Stomach (tissue), 4 donors: ENCODE data around the gene SERAC1.

Experiments used
- POLR2A ChIP-seq, 4 donors: fragments of 450-650 bp; IDR thresholded peaks; one replicate each; pipeline ENCODE4 v1.6.1; 2016; ENCODE audit warnings: antibody characterized with exemption in 4 of 4, control low read depth in 2 of 4, mild to moderate bottlenecking in 1 of 4, moderate library complexity in 1 of 4
- TF ChIP-seq, protein P1 (sequence below), 7 experiments: fragments of 450-650 bp in 4 of 7; fragments of 200-600 bp in 3 of 7; sonication (generic) in 3 of 7; IDR thresholded peaks; one replicate each; pipeline ENCODE4 v1.5.1; 2016 to 2019; ENCODE audit warnings: antibody characterized with exemption in 7 of 7, control low read depth in 2 of 7, mild to moderate bottlenecking in 1 of 7

GRCh38 chr6:158164579-158165170 is 3.4 kb downstream of the SERAC1 start:
- TF ChIP-seq, protein P1, sequence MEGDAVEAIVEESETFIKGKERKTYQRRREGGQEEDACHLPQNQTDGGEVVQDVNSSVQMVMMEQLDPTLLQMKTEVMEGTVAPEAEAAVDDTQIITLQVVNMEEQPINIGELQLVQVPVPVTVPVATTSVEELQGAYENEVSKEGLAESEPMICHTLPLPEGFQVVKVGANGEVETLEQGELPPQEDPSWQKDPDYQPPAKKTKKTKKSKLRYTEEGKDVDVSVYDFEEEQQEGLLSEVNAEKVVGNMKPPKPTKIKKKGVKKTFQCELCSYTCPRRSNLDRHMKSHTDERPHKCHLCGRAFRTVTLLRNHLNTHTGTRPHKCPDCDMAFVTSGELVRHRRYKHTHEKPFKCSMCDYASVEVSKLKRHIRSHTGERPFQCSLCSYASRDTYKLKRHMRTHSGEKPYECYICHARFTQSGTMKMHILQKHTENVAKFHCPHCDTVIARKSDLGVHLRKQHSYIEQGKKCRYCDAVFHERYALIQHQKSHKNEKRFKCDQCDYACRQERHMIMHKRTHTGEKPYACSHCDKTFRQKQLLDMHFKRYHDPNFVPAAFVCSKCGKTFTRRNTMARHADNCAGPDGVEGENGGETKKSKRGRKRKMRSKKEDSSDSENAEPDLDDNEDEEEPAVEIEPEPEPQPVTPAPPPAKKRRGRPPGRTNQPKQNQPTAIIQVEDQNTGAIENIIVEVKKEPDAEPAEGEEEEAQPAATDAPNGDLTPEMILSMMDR (IDR thresholded peaks at IDR 0.05), result no peak
- TF ChIP-seq POLR2A (IDR thresholded peaks at IDR 0.05), result no peak
